Activated CD8-positive, alpha-beta T cell treated with anti-CD3 and anti-CD28 coated beads, Interleukin-2, amount 10 ng/mL, durations not matched to agents 7 days and 5 days (primary cell): ENCODE results near the gene SMARCA4. TPM values are rescaled to one million over a fixed set of nuclear protein-coding genes. Genes with fewer than 3 reads are reported as not detected.
"Not testable (repeated sequence)": the region's sequence is repeated elsewhere in the genome, so short reads cannot be mapped to it uniquely, and the experiment has no call there.

Experiments used
- ATAC-seq: fragments of 150-1000 bp; cut with Tn5 transposase; one replicate; pipeline ENCODE4 v1.10.0; 2021; ENCODE audit warnings: moderate library complexity
- CTCF ChIA-PET: fragments of 350-600 bp; sonication (Branson Sonifier 250); formaldehyde crosslinking; loops from one replicate; lab custom pipeline; 2021; ENCODE audit warnings: antibody characterized with exemption; lab: Charles Lee
- POLR2A ChIA-PET: fragments of 350-600 bp; sonication (Branson Sonifier 250); formaldehyde crosslinking; loops from one replicate; lab custom pipeline; 2021; ENCODE audit warnings: antibody characterized with exemption; lab: Charles Lee
- DNase-seq: peaks from one replicate; pipeline ENCODE4 v3.0.0-alpha.2; 2020
- H3K27ac Mint-ChIP-seq: one replicate; pipeline ENCODE4 v1.8.0; 2021; ENCODE audit warnings: mild to moderate bottlenecking, mixed read lengths
- H3K27me3 Mint-ChIP-seq: one replicate; pipeline ENCODE4 v1.8.0; 2021; ENCODE audit warnings: low read depth, mixed read lengths
- H3K36me3 Mint-ChIP-seq: one replicate; pipeline ENCODE4 v1.8.0; 2021; ENCODE audit warnings: low read depth, mixed read lengths
- H3K4me1 Mint-ChIP-seq: one replicate; pipeline ENCODE4 v1.8.0; 2021; ENCODE audit warnings: low read depth, mixed read lengths
- H3K4me3 Mint-ChIP-seq: one replicate; pipeline ENCODE4 v1.8.0; 2021; ENCODE audit warnings: mild to moderate bottlenecking, mixed read lengths
- H3K9me3 Mint-ChIP-seq: one replicate; pipeline ENCODE4 v1.8.0; 2022; ENCODE audit warnings: mixed read lengths; ENCODE audit not compliant: insufficient read depth
- total RNA-seq, 2 experiments: library from RNA; stranded (reverse); gene quantifications; one replicate each; pipeline ENCODE4 v1.2.3, GENCODE V29; 2021

The SMARCA4 gene
- total RNA-seq, 2 experiments from 2014 or later: 108 to 115 TPM

GRCh38 chr19:11064831-11065303 is 104.0 kb downstream of the SMARCA4 start:
- Mint-ChIP-seq H3K4me1 (peaks cover 6% of the 10 kb centered on the region), H3K4me3 (no peak overlapping the region), H3K27ac (peak overlapping the region; percentile 53), H3K36me3 (peaks cover 28% of the 10 kb centered on the region), H3K9me3 (no peaks in the 10 kb centered on the region), H3K27me3 (no peaks in the 10 kb centered on the region)
- ATAC-seq: no peak
- no peak for DNase-seq
- ChIA-PET POLR2A (no interaction called here), CTCF (interaction anchor here (1.9 kb wide), 1 partner anchor 29 kb away, joined by 5 read pairs; no protein-coding TSS in a partner anchor)

- ATAC-seq (no peak), DNase-seq (no peak)
- POLR2A ChIA-PET: interaction anchor here (0.6 kb wide), 1 partner anchor 1502 kb away, joined by 4 read pairs; no protein-coding TSS in a partner anchor
- Mint-ChIP-seq H3K4me1 (peaks cover 6% of the 10 kb centered on the region), H3K9me3 (no peaks in the 10 kb centered on the region), H3K4me3 (no peak overlapping the region), H3K36me3 (peaks cover 23% of the 10 kb centered on the region), H3K27ac (no peak overlapping the region), H3K27me3 (no peaks in the 10 kb centered on the region)
- CTCF ChIA-PET: interaction anchor here (1.9 kb wide), 1 partner anchor 30 kb away, joined by 5 read pairs; no protein-coding TSS in a partner anchor
These were observed 105.5 kb downstream of the SMARCA4 start for GRCh38 chr19:11066326-11066725.

- Mint-ChIP-seq H3K9me3 (no peaks in the 10 kb centered on the region), H3K27me3 (no peaks in the 10 kb centered on the region), H3K27ac (no peak overlapping the region), H3K36me3 (peaks cover 20% of the 10 kb centered on the region), H3K4me3 (no peak overlapping the region), H3K4me1 (peaks cover 6% of the 10 kb centered on the region)
- ATAC-seq (no peak), DNase-seq (no peak)
- ChIA-PET POLR2A (no interaction called here), CTCF (no interaction called here)
These were observed 106.7 kb downstream of the SMARCA4 start for GRCh38 chr19:11067356-11068113.

GRCh38 chr19:11069561-11069960 is 108.7 kb downstream of the SMARCA4 start:
- ChIA-PET POLR2A (interaction anchor here (0.6 kb wide), 1 partner anchor 20 kb away, joined by 3 read pairs; the partner anchor contains the start of gene LDLR), CTCF (no interaction called here)
- H3K4me3 Mint-ChIP-seq: no peak overlapping the region

GRCh38 chr19:11070123-11070522 is 109.3 kb downstream of the SMARCA4 start:
- ChIA-PET POLR2A (interaction anchor here (0.6 kb wide), 1 partner anchor 19 kb away, joined by 3 read pairs; the partner anchor contains the start of gene LDLR), CTCF (no interaction called here)
- peaks cover 10% of the 10 kb centered on the region for H3K4me1 Mint-ChIP-seq
- H3K27ac Mint-ChIP-seq: no peak overlapping the region
- H3K4me3 Mint-ChIP-seq: no peak overlapping the region
- peaks cover 14% of the 10 kb centered on the region for H3K36me3 Mint-ChIP-seq
- DNase-seq: no peak
- no peak for ATAC-seq
- no peaks in the 10 kb centered on the region for H3K27me3 Mint-ChIP-seq
- H3K9me3 Mint-ChIP-seq: no peaks in the 10 kb centered on the region

More at GRCh38 chr19:11069561-11069960, 108.7 kb downstream of the SMARCA4 start:
- ATAC-seq (no peak), DNase-seq (no peak)
- Mint-ChIP-seq H3K4me1 (peaks cover 9% of the 10 kb centered on the region), H3K36me3 (peaks cover 18% of the 10 kb centered on the region), H3K27ac (peak overlapping the region; percentile 20), H3K9me3 (no peaks in the 10 kb centered on the region), H3K27me3 (no peaks in the 10 kb centered on the region)

GRCh38 chr19:11073568-11073967 is 112.7 kb downstream of the SMARCA4 start:
- Mint-ChIP-seq H3K4me1 (peaks cover 10% of the 10 kb centered on the region), H3K27me3 (no peaks in the 10 kb centered on the region), H3K27ac (no peak overlapping the region), H3K4me3 (no peak overlapping the region), H3K9me3 (no peaks in the 10 kb centered on the region), H3K36me3 (no peaks in the 10 kb centered on the region)
- ATAC-seq (no peak), DNase-seq (no peak)
- CTCF ChIA-PET: no interaction called here
- POLR2A ChIA-PET: no interaction called here

- H3K27ac Mint-ChIP-seq, H3K9me3 Mint-ChIP-seq, DNase-seq, CTCF ChIA-PET, H3K36me3 Mint-ChIP-seq, H3K27me3 Mint-ChIP-seq, ATAC-seq, H3K4me3 Mint-ChIP-seq, H3K4me1 Mint-ChIP-seq: not testable (repeated sequence)
- POLR2A ChIA-PET: interaction anchor here (1.1 kb wide), 1 partner anchor 13 kb away, joined by 4 read pairs; the partner anchor contains the start of gene LDLR
These were observed 116.0 kb downstream of the SMARCA4 start for GRCh38 chr19:11076792-11077191.

- no peak overlapping the region for H3K4me3 Mint-ChIP-seq
- DNase-seq: no peak
- no peaks in the 10 kb centered on the region for H3K27me3 Mint-ChIP-seq
- no peaks in the 10 kb centered on the region for H3K36me3 Mint-ChIP-seq
- no peak for ATAC-seq
- H3K4me1 Mint-ChIP-seq: peaks cover 6% of the 10 kb centered on the region
- CTCF ChIA-PET: no interaction called here
- no peaks in the 10 kb centered on the region for H3K9me3 Mint-ChIP-seq
- POLR2A ChIA-PET: no interaction called here
- H3K27ac Mint-ChIP-seq: no peak overlapping the region
These were observed 118.1 kb downstream of the SMARCA4 start for GRCh38 chr19:11078893-11079292.

- DNase-seq (no peak), ATAC-seq (no peak)
- Mint-ChIP-seq H3K36me3 (no peaks in the 10 kb centered on the region), H3K27ac (no peak overlapping the region), H3K4me3 (no peak overlapping the region), H3K4me1 (peaks cover 6% of the 10 kb centered on the region), H3K27me3 (no peaks in the 10 kb centered on the region), H3K9me3 (no peaks in the 10 kb centered on the region)
- CTCF ChIA-PET: no interaction called here
- POLR2A ChIA-PET: interaction anchor here (1.1 kb wide), 1 partner anchor 9 kb away, joined by 3 read pairs; the partner anchor contains the start of gene LDLR
These were observed 119.2 kb downstream of the SMARCA4 start for GRCh38 chr19:11079999-11080398.

GRCh38 chr19:11087870-11088505 is 127.2 kb downstream of the SMARCA4 start:
- POLR2A ChIA-PET: interaction anchor here (2.2 to 4.2 kb wide), 2 partner anchors 40 to 292 kb away, joined by 7 to 12 read pairs; no protein-coding TSS in a partner anchor
- Mint-ChIP-seq H3K9me3 (no peaks in the 10 kb centered on the region), H3K27me3 (no peaks in the 10 kb centered on the region), H3K36me3 (peaks cover 25% of the 10 kb centered on the region), H3K27ac (peak overlapping the region; percentile 99), H3K4me1 (peaks cover 38% of the 10 kb centered on the region), H3K4me3 (peak overlapping the region; percentile 95)
- ATAC-seq: no peak
- no peak for DNase-seq
- CTCF ChIA-PET: interaction anchor here (1.1 to 6.0 kb wide), 4 partner anchors 13 to 216 kb away, joined by 3 to 30 read pairs (median 14); no protein-coding TSS in a partner anchor

- Mint-ChIP-seq H3K27me3 (no peaks in the 10 kb centered on the region), H3K4me3 (peak overlapping the region; percentile 95), H3K36me3 (peaks cover 30% of the 10 kb centered on the region), H3K27ac (peak overlapping the region; percentile 99), H3K4me1 (peaks cover 44% of the 10 kb centered on the region), H3K9me3 (no peaks in the 10 kb centered on the region)
- ChIA-PET POLR2A (interaction anchor here (0.7 to 4.2 kb wide), 15 partner anchors 8 to 685 kb away, joined by 3 to 18 read pairs (median 4); partner anchors contain the start of genes CCDC159, CDC37, SMARCA4 and SPC24), CTCF (interaction anchor here (0.9 to 6.0 kb wide), 6 partner anchors 12 to 218 kb away, joined by 3 to 30 read pairs (median 5); no protein-coding TSS in a partner anchor)
- ATAC-seq (no peak), DNase-seq (no peak)
These were observed 127.8 kb downstream of the SMARCA4 start for GRCh38 chr19:11088506-11089253.
